CD14-positive monocyte (primary cell): ENCODE data around the gene CNOT8. TPM values are rescaled to one million over a fixed set of nuclear protein-coding genes. Genes with fewer than 3 reads are reported as not detected.

Experiments
- DNase-seq, 3 donors: peaks; one replicate each; pipeline ENCODE4 v3.0.0-alpha.2; 2011 to 2022
- H2AFZ ChIP-seq: 2 replicates; pipeline ENCODE4 v1.6.0; 2012; ENCODE audit warnings: mild to moderate bottlenecking, low read depth, low read length, inconsistent platforms; ENCODE audit not compliant: insufficient read depth, poor library complexity, severe bottlenecking
- H3K27ac ChIP-seq, 2 donors: 1 replicate in 1 of 2; 2 replicates in 1 of 2; pipeline ENCODE4 v1.5.1; 2012 to 2013; ENCODE audit warnings: low read length in 2 of 2, control low read depth in 1 of 2, inconsistent platforms in 1 of 2, low read depth in 1 of 2, mild to moderate bottlenecking in 1 of 2
- H3K27me3 ChIP-seq, 2 donors: one replicate each; pipeline versions ENCODE4 v1.6.0 to v1.6.1; 2011 to 2013; ENCODE audit warnings: low read length in 2 of 2; ENCODE audit not compliant: control insufficient read depth in 2 of 2, insufficient read depth in 2 of 2
- H3K36me3 ChIP-seq, 2 donors: replicated peaks in 1 of 2; 1 replicate in 1 of 2; 2 replicates in 1 of 2; pipeline versions ENCODE4 v1.5.1 to v1.6.1; 2012 to 2013; ENCODE audit warnings: low read length in 2 of 2, control low read depth in 1 of 2, inconsistent platforms in 1 of 2, mild to moderate bottlenecking in 1 of 2; ENCODE audit not compliant: insufficient read depth in 2 of 2, control insufficient read depth in 1 of 2
- H3K4me1 ChIP-seq, 2 donors: 1 replicate in 1 of 2; 2 replicates in 1 of 2; pipeline versions ENCODE4 v1.5.1 to v1.6.1; 2012 to 2013; ENCODE audit warnings: low read length in 2 of 2, control low read depth in 1 of 2, inconsistent platforms in 1 of 2, mild to moderate bottlenecking in 1 of 2, moderate library complexity in 1 of 2; ENCODE audit not compliant: insufficient read depth in 2 of 2, control insufficient read depth in 1 of 2
- H3K4me2 ChIP-seq: replicated peaks from 2 replicates; pipeline ENCODE3; 2012; ENCODE audit warnings: low read length, moderate library complexity, mild to moderate bottlenecking; ENCODE audit not compliant: poor library complexity, severe bottlenecking; ENCODE audit errors: extremely low read depth
- H3K4me3 ChIP-seq, 3 experiments: fragments of 200-600 bp in 1 of 3; sonication (generic) in 1 of 3; replicated peaks in 1 of 3; 1 replicate in 2 of 3; 2 replicates in 1 of 3; pipeline ENCODE4 v1.5.1; 2011 to 2013; ENCODE audit warnings: low read length in 3 of 3, mild to moderate bottlenecking in 3 of 3, control low read depth in 2 of 3, low read depth in 2 of 3, inconsistent platforms in 1 of 3, moderate library complexity in 1 of 3
- H3K79me2 ChIP-seq: 2 replicates; pipeline ENCODE4 v1.6.0; 2012; ENCODE audit warnings: mild to moderate bottlenecking, control low read depth, inconsistent platforms, low read length, moderate library complexity; ENCODE audit not compliant: insufficient read depth
- H3K9ac ChIP-seq: 2 replicates; pipeline ENCODE4 v1.6.0; 2017; ENCODE audit warnings: low read length, mild to moderate bottlenecking; ENCODE audit not compliant: insufficient read depth, poor library complexity, severe bottlenecking
- H3K9me3 ChIP-seq, 2 donors: replicated peaks in 1 of 2; 1 replicate in 1 of 2; 2 replicates in 1 of 2; pipeline versions ENCODE4 v1.5.1 to v1.6.1; 2012 to 2013; ENCODE audit warnings: low read length in 2 of 2, control low read depth in 1 of 2; ENCODE audit not compliant: control insufficient read depth in 1 of 2, insufficient read depth in 1 of 2
- H4K20me1 ChIP-seq: 2 replicates; pipeline ENCODE4 v1.6.0; 2012; ENCODE audit warnings: mild to moderate bottlenecking, low read length, control low read depth, moderate library complexity; ENCODE audit not compliant: insufficient read depth
- H3K27ac Mint-ChIP-seq, 7 donors: one replicate each; pipeline ENCODE4 v1.8.0; 2020; ENCODE audit warnings: mild to moderate bottlenecking in 7 of 7, mixed read lengths in 7 of 7, moderate library complexity in 6 of 7, inconsistent platforms in 2 of 7
- H3K27me3 Mint-ChIP-seq, 3 donors: one replicate each; pipeline ENCODE4 v1.8.0; 2021 to 2022; ENCODE audit warnings: low read depth in 3 of 3, mild to moderate bottlenecking in 3 of 3, mixed read lengths in 3 of 3, moderate library complexity in 3 of 3, inconsistent platforms in 1 of 3
- H3K36me3 Mint-ChIP-seq, 2 donors: one replicate each; pipeline ENCODE4 v1.8.0; 2020; ENCODE audit warnings: mixed read lengths in 2 of 2, inconsistent platforms in 1 of 2, mild to moderate bottlenecking in 1 of 2
- H3K4me1 Mint-ChIP-seq: one replicate; pipeline ENCODE4 v1.8.0; 2020; ENCODE audit warnings: mild to moderate bottlenecking, mixed read lengths
- H3K4me3 Mint-ChIP-seq, 2 donors: one replicate each; pipeline ENCODE4 v1.8.0; 2020; ENCODE audit warnings: mild to moderate bottlenecking in 2 of 2, mixed read lengths in 2 of 2, moderate library complexity in 1 of 2
- H3K9me3 Mint-ChIP-seq, 7 donors: one replicate each; pipeline ENCODE4 v1.8.0; 2020 to 2022; ENCODE audit warnings: mixed read lengths in 7 of 7, mild to moderate bottlenecking in 6 of 7, moderate library complexity in 6 of 7, inconsistent platforms in 2 of 7
- WGBS: methylation state at CpG from one replicate; pipeline ENCODE4 v1.1.5; 2013; ENCODE audit warnings: missing lambda C conversion rate; ENCODE audit not compliant: insufficient coverage; 5-methylcytosine and 5-hydroxymethylcytosine counted together
- intact Hi-C, 2 donors: fragments of 100-400 bp; cut with micrococcal nuclease; formaldehyde crosslinking; loops; one replicate each; pipeline versions ENCODE4 v1.15.0 to v1.15.1; 2023
- polyA plus RNA-seq, 3 donors: library from polyadenylated mRNA; depleted of rRNA in 1 of 3; unstranded in 2 of 3; stranded (reverse) in 1 of 3; fragments of 300-500 nt in 2 of 3; fragments of >200 nt in 1 of 3; fragmentation: Illumina TruSeq in 2 of 3; gene quantifications; 1 replicate in 2 of 3; 2 replicates in 1 of 3; pipeline ENCODE4 v1.2.3, GENCODE V29; 2012 to 2021
- TF ChIP-seq, protein P1 (sequence below): fragments of 200-600 bp; IDR thresholded peaks from one replicate; pipeline ENCODE4 v1.8.0; 2022; ENCODE audit warnings: antibody characterized with exemption, mild to moderate bottlenecking

The CNOT8 gene
- polyA plus RNA-seq, 3 donors, result 98.7 to 160 (median 147) TPM

DNA sequence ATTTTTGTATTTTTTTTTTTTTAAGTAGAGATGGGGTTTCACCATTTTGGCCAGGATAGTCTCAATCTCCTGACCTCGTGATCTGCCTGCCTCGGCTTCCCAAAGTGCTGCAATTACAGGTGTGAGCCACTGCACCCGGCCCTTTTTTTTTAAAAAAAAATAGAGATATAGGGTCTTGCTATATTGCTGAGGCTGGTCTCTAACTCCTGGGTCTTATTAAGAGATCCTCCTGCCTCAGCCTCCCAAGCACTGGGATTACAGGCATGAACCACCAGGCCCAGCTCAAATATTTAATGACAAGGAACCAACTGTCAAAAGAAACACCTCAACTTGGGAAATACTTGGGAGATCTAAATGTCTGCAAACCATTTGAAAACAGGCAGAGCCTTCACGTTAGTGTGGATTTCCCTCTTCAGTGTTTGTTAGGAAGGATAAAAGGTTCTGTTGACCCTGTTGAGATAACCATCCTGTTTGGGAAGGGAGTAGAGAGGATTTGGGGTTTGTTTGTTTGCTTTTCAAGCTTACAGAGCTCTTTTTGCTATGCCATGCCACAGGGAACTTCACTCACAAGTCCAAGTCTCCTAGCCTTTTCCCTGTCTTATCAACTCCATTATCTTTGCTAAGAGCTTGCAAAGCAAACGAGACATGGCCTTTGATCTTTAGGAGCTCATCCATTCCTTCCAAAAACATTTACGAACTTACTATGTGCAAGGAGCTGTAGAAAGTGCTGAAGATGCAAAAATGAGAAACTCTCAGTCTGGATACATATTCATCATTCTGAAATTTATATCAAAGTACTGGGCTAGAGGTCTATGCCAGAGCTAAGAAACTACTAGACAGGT is 15.5 kb upstream of the CNOT8 start:
- no peaks in the 10 kb centered on the region for H3K9me3 Mint-ChIP-seq

DNA sequence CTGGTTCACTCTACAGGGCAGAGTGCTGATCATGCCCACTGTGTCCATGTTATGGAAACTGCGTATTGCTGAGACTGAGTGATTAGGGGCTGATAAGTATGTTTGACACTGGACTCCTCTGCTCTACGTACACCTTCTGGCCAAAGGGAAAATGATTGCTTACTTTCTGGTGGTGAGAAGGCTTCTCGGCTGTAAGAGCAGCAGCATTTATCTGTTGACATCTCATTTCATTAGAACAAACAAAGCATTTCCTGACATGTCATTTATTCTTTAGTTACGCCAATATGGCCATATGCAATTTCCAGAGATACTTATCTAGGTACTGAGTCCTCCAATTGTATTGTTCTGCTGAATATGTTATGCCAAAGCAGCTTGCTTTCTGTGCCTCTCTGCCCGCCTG is 13.6 kb upstream of the CNOT8 start:
- no peak overlapping the region for H3K4me3 Mint-ChIP-seq
- H3K36me3 Mint-ChIP-seq, result no peaks in the 10 kb centered on the region
- H3K9me3 Mint-ChIP-seq, result no peaks in the 10 kb centered on the region
- no peak overlapping the region for H3K27ac Mint-ChIP-seq
- Histone ChIP-seq H2AFZ (no peak overlapping the region), H3K36me3 (no peaks in the 10 kb centered on the region), H3K27me3 (no peaks in the 10 kb centered on the region), H4K20me1 (no peaks in the 10 kb centered on the region), H3K4me1 (peaks cover 3 to 4% of the 10 kb centered on the region in 2 donors), H3K4me2 (no peak overlapping the region), H3K4me3 (no peak overlapping the region), H3K9me3 (no peaks in the 10 kb centered on the region), H3K79me2 (no peaks in the 10 kb centered on the region), H3K27ac (no peak overlapping the region), H3K9ac (no peak overlapping the region)
- H3K27me3 Mint-ChIP-seq, result no peaks in the 10 kb centered on the region
- peaks cover 4% of the 10 kb centered on the region for H3K4me1 Mint-ChIP-seq
- intact Hi-C loops, result no loop called here
- TF ChIP-seq, protein P1, sequence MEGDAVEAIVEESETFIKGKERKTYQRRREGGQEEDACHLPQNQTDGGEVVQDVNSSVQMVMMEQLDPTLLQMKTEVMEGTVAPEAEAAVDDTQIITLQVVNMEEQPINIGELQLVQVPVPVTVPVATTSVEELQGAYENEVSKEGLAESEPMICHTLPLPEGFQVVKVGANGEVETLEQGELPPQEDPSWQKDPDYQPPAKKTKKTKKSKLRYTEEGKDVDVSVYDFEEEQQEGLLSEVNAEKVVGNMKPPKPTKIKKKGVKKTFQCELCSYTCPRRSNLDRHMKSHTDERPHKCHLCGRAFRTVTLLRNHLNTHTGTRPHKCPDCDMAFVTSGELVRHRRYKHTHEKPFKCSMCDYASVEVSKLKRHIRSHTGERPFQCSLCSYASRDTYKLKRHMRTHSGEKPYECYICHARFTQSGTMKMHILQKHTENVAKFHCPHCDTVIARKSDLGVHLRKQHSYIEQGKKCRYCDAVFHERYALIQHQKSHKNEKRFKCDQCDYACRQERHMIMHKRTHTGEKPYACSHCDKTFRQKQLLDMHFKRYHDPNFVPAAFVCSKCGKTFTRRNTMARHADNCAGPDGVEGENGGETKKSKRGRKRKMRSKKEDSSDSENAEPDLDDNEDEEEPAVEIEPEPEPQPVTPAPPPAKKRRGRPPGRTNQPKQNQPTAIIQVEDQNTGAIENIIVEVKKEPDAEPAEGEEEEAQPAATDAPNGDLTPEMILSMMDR, result no peak
- WGBS, result 90% methylated on average over 4 of the region's 5 CpGs
- no peak for DNase-seq

More for the DNA sequence above, 15.5 kb upstream of the CNOT8 start:
- no peak overlapping the region for H3K4me2 ChIP-seq
- no peak overlapping the region for H2AFZ ChIP-seq
- H3K9me3 ChIP-seq, result no peaks in the 10 kb centered on the region
- no peaks in the 10 kb centered on the region for H4K20me1 ChIP-seq
- TF ChIP-seq, protein P1, result no peak
- H3K36me3 ChIP-seq, result no peaks in the 10 kb centered on the region
- H3K27me3 ChIP-seq, result no peaks in the 10 kb centered on the region
- DNase-seq, result no peak
- Mint-ChIP-seq H3K4me3 (no peak overlapping the region), H3K4me1 (no peaks in the 10 kb centered on the region), H3K27ac (no peak overlapping the region), H3K36me3 (no peaks in the 10 kb centered on the region), H3K27me3 (peaks cover 0 to 2% (median 0%) of the 10 kb centered on the region in 3 donors)
- 88% methylated on average over 3 of the region's 6 CpGs for WGBS
- intact Hi-C loops, result no loop called here
- H3K4me3 ChIP-seq, result no peak overlapping the region
- no peak overlapping the region for H3K9ac ChIP-seq
- no peak overlapping the region for H3K27ac ChIP-seq
- no peaks in the 10 kb centered on the region for H3K79me2 ChIP-seq
- no peaks in the 10 kb centered on the region for H3K4me1 ChIP-seq
